GM18505 (cell line): ENCODE results near the gene SRGAP2C.
"Not testable (repeated sequence)": the region's sequence is repeated elsewhere in the genome, so short reads cannot be mapped to it uniquely, and the experiment has no call there.

Source experiments
- ATAC-seq: cut with Tn5 transposase; IDR thresholded peaks from one replicate; pipeline ENCODE4 v1.9.1; 2021; ENCODE audit not compliant: unreplicated experiment

The SRGAP2C gene

DNA sequence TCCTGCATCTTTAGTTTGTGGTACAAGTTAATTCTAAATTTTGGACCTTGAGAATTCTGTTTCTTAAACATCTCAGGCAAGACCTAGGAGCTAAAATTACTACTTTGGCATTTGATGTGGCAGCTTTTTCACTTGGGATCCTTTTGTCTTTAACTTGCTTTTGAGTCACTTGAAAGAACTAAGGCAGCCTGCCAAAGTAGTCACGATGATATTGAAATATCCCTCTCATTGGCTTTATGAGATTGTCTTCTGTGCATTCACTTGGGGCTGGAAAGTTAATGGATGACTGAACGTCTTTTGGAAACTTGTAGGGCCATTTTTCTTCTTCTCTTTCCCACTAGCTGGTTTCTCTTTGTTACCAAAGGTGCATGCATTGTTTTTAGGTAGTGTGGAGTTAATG, 90.7 kb downstream of the SRGAP2C start:
- ATAC-seq = not testable (repeated sequence)

GRCh38 chr1:121278202-121278601, 93.4 kb downstream of the SRGAP2C start:
- ATAC-seq = not testable (repeated sequence)

GRCh38 chr1:121278777-121279547, 94.2 kb downstream of the SRGAP2C start:
- not testable (repeated sequence) for ATAC-seq

DNA sequence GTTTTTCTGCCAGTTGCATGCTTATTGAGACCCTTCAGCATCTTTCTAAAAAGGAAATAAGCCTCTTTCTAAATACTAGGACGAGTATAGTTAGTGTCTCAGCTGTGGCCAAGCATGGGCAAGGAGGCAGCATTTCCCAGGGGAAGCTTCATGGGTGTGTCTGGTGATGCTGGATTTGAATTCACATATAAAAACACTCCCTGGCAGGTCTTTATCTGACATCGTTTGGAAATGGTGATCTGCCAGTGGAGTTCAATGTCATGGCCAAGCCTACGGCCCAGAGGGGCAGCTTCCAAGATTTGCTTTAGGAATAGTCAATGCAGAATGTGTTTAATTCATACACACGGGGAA, 94.7 kb downstream of the SRGAP2C start:
- not testable (repeated sequence) for ATAC-seq

GRCh38 chr1:121280699-121281317, 96.0 kb downstream of the SRGAP2C start:
- not testable (repeated sequence) for ATAC-seq

DNA sequence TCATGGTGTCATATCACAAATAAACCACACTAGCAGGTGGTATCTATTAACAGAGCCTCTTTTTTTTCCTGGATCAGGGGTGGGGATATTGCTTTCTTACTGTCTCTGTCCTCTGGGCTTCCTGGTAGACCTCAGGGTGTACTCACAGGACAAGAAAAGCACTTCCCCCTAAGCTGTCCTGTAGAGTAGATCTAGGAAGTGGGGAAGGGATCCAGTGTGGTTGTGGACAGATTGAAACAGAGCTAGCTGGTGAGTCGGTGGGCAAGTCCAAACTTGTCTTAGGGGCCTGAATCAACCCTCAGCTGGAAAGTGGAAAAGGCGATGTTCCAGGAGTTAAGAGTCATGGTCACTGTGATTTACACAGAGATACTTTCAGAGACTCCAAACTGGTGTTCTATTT, 96.7 kb downstream of the SRGAP2C start:
- not testable (repeated sequence) for ATAC-seq

DNA sequence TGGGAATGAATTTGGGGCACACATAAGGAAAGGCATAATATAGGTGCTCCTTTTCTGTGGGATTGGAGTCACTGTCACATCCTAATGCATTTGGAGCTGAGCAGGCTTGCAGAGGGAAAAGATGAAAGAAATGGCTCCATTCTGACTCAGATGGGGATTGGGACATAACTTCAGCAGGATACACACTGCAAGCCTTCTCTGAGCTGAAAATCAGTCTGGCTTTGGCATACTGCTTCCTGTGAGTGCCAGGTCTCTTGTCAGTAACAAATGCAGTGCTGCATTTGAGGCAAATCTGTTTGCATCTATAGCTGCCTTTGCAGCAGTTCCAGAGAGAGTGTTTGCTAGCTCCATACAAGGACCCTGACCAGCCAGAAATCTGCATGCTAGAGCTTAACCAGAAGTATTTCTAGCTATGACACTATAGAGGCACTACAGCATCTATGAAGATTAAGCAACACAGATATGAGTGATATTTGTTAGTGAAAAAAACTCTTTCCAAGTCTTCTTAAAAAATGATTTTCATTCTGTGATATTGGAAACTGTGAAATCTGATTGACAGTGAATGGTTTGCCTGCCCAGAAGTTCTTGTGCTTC, 98.9 kb downstream of the SRGAP2C start:
- ATAC-seq = not testable (repeated sequence)

DNA sequence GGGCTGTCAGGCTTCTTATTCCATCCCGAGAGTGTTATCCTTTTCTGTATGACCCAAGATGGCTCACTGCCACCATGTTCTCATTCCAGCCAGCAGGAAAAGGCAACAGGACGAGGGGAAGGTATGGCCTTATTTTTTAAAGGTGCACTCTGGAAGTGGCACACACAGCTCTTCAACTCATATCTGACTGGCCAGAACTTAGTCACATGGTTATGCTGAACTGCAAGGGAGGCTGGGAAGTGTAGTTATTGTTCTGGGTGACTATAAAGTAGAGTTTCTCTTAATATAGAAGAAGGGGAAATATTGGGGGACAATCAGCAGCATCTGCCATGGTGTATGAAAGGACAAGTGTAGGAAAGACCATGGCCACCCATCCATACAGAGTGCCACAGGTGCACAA, 107.8 kb downstream of the SRGAP2C start:
- not testable (repeated sequence) for ATAC-seq

DNA sequence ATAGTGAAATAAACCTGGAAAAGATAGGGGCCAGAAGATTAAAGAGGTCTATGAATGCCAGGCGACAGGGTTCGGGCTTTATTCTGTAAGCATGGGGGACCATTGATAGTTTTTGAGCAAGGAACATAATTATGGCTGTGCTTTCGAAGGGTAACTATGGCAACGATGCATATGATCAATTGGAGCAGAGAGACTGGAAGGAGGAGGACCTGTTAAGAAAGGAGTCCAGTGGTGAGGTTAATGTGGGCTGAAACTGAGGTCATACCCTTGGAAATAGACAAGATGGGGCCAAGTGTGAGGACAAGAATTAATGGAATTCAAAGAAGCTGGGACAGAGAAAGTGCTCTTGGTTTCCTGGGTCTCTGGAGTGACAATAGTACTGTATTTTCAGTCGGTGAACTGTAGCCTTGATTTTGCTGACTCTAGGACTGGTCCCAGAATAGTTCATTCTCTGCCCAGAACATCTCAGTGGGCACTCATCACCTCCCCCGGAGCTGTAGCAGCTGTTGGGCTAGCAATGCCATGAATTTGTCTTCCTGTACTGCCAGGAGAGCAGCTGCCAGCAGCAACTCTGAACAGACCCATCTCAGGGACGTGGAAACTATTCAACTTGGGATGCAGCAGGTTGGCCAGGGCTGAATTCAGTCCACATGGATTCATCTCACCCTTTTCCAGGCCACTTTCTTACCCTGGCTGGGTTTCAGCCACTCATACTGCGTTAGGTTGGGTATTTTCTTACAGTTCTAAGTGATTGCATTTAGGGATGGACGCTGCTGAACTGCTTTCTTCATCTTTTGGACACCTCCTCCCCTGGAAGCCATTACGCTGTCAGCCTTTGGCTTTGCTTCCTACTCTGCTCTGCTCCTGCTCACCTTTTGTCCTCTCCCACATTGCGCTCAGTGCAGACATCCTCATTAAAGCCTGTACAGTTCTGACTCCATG, 108.8 kb downstream of the SRGAP2C start:
- ATAC-seq = not testable (repeated sequence)

- not testable (repeated sequence) for ATAC-seq
Observed at GRCh38 chr1:121294205-121294570, 109.4 kb downstream of the SRGAP2C start.

DNA sequence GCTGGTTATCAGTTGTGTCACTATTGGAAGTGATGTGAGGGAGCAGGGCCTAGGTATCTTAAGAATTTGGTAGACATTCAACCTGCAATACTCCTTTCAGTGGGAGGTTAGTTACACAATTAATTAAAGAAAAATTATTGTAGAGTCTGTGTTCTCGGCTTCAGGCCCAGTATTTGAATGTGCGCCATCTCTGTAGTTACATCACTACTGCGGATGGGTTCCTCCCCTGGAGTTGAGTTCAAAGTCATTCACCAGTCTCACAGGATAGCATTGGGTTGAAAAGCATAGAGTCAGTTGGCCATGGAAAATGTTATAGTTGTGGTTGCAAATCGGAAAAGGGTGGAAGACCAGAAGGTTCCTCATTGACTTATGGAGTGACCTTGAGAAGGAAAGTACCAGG, 111.8 kb downstream of the SRGAP2C start:
- not testable (repeated sequence) for ATAC-seq

- ATAC-seq = not testable (repeated sequence)
Observed at GRCh38 chr1:121298529-121298928, 113.8 kb downstream of the SRGAP2C start.

DNA sequence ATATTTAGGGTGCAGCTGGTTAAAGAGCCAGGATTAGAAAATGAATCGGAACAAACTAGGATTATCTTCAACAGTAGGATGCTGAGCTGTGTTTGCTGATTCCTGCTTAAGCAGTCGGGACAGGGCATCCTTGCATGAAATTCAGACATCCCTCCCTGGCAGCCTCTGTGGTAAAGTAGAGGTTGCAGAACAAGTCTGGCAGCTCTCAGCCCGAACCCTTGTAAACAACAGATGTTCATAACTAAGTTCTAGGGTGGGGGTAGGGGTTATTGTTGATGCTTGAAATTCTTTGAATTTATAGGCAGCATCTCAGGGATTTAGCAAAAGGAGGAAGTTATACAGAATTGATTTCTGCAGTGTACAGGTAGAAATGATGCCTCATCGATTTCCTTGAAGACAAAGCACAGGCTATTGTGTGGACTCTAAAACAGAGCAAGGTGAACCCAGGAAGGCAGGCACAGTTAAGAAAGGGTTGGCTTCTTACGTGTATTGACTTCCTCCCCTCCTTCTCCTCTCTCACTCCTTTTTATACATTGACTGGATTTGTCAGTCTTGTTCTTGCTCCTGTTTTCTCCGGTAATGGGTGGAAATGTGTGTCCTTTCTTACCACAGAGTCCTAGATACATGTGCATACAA, 114.9 kb downstream of the SRGAP2C start:
- not testable (repeated sequence) for ATAC-seq

GRCh38 chr1:121301876-121302275, 117.1 kb downstream of the SRGAP2C start:
- not testable (repeated sequence) for ATAC-seq

DNA sequence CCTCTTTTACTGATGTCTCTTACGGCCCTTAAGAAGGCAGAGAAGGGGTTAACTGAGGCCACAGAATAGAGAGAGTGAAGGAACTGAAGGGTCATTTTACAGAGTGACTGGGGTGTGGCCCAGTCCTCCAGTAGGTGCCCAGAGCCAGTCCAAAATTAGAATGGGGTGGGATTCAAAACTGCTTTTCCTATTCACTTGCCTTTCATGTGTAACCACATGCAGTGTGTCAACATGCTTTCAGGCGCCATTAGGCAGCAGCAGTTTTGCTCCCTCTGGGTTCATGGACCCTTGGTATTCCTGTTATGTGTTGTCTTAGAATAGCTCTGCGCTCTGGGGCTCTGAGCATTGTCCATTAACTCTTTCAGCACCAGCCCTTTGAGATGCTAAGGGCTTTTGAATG, 123.0 kb downstream of the SRGAP2C start:
- ATAC-seq = not testable (repeated sequence)

- not testable (repeated sequence) for ATAC-seq
Observed at GRCh38 chr1:121315509-121315908, 130.7 kb downstream of the SRGAP2C start.

- ATAC-seq = not testable (repeated sequence)
Observed at GRCh38 chr1:121316081-121316480, 131.3 kb downstream of the SRGAP2C start.

GRCh38 chr1:121317491-121318468, 133.0 kb downstream of the SRGAP2C start:
- not testable (repeated sequence) for ATAC-seq

- ATAC-seq = not testable (repeated sequence)
Observed at GRCh38 chr1:121318687-121319086, 133.9 kb downstream of the SRGAP2C start.
